NK-92 (cell line): ENCODE results near the gene MZT2A.
"Not testable (repeated sequence)": the region's sequence is repeated elsewhere in the genome, so short reads cannot be mapped to it uniquely, and the experiment has no call there.

ENCODE experiments used
- DNase-seq: peaks from one replicate; lab custom pipeline; 2025; ENCODE audit not compliant: unreplicated experiment; lab: John Stamatoyannopoulos, UW

The MZT2A gene

GRCh38 chr2:131492418-131493198, 411 bp upstream of the MZT2A start:
- peak; percentile 54 for DNase-seq

DNA sequence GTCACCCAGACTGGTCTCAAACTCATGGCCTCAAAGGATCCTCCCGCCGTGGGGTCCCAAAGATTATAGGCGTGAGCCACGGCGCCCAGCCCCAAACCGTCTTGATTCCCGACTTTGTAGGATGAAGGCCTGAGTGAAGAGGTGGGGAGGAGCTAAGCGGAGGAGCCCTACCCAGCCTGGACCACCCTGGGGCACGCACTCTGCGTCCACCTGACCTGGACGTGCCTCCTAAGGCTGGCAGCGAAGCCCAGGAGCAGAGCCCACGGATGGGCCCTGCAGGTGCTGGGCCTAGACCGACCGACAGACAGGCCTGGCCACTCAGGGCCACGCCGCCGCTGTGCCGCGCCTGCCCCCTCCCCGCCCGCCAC, 744 bp downstream of the MZT2A start:
- DNase-seq = not testable (repeated sequence)

DNA sequence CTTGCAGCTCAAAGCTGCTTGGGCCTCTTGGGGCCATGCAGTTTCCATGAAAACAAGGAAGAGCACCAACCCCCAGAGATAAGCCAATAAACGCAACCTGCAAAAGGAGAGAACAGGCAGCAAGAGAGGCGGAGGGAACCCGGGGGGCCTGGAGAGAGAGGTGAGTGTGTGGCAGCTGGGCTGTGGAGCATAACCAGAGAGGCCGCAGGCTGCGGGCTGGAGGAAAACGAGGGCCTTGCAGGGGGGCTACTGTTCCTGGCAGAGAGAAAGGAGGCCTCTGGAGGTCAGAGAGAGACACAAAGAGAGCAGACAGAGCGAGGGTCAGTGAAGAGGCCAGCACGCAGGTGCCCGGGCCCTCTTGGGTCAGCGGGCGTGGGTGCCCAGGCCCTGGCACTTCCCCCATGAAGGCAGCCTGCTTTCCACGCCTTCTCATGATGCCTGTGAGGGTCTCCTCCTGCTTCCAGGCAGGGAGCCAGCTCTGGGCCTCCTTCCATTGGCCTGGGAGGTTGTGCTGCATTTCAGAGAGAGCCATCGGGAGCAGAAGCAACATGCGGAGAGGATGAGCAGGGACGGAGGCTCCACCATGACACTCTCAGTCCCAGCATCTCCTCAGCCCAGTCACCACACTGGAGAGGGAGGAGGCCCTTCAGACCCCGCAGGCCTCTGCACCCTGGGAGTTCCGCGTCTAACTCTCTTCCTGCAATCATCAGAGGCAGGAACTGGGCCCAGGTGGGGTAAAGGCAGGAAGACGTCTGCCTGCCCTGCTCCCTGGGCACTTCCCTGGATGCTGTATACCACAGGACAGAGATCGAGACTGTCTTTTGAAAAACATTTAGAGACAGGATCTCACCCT, 1.4 kb downstream of the MZT2A start:
- not testable (repeated sequence) for DNase-seq

- no peak for DNase-seq
These were observed 3.6 kb downstream of the MZT2A start for GRCh38 chr2:131488306-131489205.

DNA sequence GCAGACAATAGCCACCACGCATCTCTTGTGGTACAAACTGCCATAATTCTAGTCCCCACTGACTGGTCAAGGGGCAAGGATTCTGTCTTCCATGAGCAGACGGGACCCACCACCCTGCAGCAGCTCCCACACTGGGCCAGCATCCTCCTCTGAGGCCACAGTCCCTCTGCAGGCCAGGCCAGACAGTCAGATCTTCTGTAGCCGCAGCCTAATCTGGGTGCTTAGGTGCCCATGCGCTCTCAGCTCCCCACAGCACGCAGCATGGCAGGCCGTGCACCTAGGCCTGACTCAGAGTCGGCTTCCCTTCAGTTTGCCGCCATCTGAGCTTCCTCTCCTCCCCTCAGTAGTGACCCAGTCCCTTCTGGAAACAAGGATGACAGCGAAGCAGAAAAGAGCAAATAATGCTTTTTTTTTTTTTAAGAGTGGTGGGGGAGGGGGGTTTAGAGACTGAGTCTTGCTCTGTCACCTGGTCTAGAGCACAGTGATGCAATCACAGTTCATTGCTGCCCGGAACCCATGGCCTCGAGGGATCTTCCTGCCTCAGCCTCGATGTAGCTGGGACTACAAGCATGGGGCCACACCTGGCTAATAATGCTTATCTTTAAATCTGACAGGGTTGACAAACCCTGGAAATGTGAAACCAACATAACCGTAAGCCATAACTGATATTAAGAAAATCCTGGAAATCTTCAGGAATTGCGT, 5.8 kb downstream of the MZT2A start:
- DNase-seq = not testable (repeated sequence)

GRCh38 chr2:131484906-131485460, 7.2 kb downstream of the MZT2A start:
- not testable (repeated sequence) for DNase-seq

GRCh38 chr2:131483981-131484820, 8.0 kb downstream of the MZT2A start:
- DNase-seq = not testable (repeated sequence)

DNA sequence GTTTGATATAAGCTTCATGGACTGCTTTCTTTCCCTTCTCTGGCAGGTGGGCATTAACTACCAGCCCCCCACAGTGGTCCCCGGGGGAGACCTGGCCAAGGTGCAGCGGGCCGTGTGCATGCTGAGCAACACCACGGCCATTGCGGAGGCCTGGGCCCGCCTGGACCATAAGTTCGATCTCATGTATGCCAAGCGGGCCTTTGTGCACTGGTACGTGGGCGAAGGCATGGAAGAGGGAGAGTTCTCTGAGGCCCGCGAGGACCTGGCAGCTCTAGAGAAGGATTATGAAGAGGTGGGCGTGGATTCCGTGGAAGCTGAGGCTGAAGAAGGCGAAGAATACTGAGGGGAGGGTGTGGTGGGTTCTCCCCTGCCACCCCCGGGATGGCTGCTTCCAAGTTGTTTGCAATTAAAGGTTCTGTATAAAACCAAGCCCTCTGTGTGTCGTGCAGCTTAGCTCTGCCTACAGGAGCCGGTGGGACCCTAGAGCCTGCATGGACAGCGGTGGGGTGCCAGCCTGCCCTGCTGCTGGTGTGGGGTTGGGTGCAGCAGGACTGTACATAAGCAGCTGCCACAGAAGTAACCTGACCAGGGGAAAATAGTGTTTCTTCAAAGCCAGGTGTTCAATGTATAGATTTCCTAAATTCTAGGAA, 9.6 kb downstream of the MZT2A start:
- DNase-seq = not testable (repeated sequence)

GRCh38 chr2:131480351-131480750, 11.8 kb downstream of the MZT2A start:
- DNase-seq = not testable (repeated sequence)

DNA sequence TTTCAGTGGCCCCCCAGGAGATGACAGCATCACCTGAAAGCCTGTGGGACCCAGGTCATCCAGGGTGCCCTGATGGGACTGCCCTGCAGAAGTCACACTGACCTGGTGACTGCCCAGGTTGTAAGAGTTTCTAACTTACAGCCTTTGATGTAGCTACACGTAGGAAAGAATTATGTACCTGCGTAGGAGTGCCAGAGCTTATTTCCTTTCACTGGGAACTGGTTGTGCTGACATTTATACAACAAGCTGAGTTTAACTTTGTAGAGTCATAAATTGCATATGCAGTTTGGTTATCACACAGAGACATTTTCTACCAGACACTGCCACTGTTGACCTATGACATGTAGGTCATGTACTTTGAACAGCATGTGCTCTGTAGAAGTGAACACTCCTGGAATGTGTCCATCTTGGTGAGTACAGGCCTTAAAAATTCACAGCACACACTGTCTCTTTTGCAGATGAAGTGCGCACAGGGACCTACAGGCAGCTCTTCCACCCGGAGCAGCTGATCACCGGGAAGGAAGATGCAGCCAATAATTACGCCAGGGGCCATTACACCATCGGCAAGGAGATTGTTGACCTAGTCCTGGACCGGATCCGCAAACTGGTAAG, 13.2 kb downstream of the MZT2A start:
- DNase-seq = not testable (repeated sequence)

DNA sequence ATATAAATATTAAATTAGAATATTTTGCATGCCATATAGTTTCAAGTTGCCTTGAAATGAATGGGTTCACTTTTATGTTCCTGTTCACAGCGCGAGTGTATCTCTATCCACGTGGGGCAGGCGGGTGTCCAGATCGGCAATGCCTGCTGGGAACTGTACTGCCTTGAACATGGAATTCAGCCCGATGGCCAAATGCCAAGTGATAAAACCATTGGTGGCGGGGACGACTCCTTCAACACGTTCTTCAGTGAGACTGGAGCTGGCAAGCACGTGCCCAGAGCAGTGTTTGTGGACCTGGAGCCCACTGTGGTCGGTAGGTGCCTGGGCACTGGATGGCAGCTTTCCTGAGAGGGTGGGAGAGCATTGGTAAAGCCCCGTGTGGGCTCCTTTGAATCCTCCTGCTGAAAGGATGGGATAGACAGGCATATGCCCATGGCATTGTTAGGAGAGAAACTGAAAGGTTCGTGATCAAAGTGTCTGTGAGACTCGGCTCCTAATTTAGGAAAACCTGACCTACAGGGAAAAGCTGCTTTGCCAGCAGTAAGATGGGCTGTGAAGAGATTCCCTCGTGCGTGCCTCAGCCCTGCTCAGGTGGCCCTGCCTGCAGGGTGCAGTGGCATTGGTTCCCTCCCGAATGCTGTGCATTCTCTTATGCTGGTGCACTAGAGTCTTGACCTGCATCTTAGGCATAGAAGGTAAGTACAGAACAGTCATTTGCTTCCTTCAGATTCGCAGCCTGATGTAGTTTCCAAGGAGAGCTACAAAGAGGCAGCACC, 13.9 kb downstream of the MZT2A start:
- DNase-seq = not testable (repeated sequence)

GRCh38 chr2:131477227-131477626, 15.0 kb downstream of the MZT2A start:
- not testable (repeated sequence) for DNase-seq

GRCh38 chr2:131476363-131476762, 15.8 kb downstream of the MZT2A start:
- not testable (repeated sequence) for DNase-seq

- DNase-seq = no peak
These were observed 16.4 kb downstream of the MZT2A start, which contains the start of gene TUBA3D for GRCh38 chr2:131475831-131476230. TUBA3D (plus strand) TSS chr2:131476119; CDS start chr2:131476200, 81 bp downstream.

DNA sequence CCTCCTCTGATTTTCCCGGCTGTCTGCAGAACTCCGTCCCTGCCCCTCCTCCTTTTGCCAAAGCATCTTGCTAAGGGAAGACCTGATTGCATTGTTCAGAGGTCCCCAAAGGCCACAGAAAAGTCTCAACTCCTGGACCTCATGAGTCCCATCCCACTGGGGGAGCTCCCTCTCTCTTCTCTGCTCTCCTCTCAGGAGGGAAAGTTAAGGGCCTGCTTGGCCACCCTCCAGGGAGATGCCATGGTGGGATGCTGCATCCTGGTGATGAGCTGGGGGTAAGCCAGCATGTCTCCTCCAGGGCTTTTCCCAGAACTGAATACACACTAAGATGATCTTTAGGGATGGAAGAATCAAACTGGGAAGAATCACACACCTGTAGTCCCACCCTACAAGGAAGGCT, 18.9 kb downstream of the MZT2A start:
- DNase-seq = not testable (repeated sequence)

DNA sequence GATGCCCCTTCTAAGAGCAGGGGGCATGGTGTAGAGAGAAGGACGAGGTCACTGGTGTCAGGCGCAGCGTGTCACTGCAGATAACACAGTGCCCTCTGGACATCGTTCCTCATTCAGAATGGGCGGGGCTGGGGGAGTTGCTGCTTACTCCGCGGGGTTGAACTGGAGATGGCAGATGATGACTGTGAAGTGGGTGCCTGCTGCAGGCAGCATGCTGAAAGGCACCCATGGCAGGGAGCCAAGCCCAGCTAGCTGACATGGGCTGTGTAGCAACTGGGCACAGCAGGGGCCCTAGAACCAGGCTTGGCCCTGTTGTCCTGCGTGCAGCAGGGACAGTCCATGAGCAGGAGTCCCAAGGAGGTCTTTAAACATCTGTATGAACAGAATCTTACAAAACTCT, 20.6 kb downstream of the MZT2A start:
- not testable (repeated sequence) for DNase-seq

- DNase-seq = not testable (repeated sequence)
These were observed 21.3 kb downstream of the MZT2A start for GRCh38 chr2:131470944-131471343.
